D721Med (cell line): ENCODE measurements around the gene MNS1.

ENCODE experiments used
- DNase-seq: peaks from one replicate; pipeline ENCODE4 v3.0.0; 2011; ENCODE audit warnings: low spot score; ENCODE audit not compliant: insufficient read length
- FAIRE-seq: peaks from 2 replicates; lab custom pipeline; 2011; peaks lifted over from hg19 to GRCh38; lab: Jason Lieb, UNC
- CTCF ChIP-seq: IDR thresholded peaks from 2 replicates; pipeline ENCODE4 v1.5.1; 2012; ENCODE audit warnings: mild to moderate bottlenecking, control low read depth; ENCODE audit not compliant: insufficient read depth; ENCODE audit errors: missing control alignments

The MNS1 gene, protein sequence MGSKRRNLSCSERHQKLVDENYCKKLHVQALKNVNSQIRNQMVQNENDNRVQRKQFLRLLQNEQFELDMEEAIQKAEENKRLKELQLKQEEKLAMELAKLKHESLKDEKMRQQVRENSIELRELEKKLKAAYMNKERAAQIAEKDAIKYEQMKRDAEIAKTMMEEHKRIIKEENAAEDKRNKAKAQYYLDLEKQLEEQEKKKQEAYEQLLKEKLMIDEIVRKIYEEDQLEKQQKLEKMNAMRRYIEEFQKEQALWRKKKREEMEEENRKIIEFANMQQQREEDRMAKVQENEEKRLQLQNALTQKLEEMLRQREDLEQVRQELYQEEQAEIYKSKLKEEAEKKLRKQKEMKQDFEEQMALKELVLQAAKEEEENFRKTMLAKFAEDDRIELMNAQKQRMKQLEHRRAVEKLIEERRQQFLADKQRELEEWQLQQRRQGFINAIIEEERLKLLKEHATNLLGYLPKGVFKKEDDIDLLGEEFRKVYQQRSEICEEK

GRCh38 chr15:56464893-56465520 lies at the start of gene MNS1:
Gene MNS1, minus strand, starts transcription at chr15:56465137. Its CDS starts 165 bp downstream, at chr15:56464972.
- DNase-seq (peak; percentile 47), FAIRE-seq (peak; percentile 48)
- no peak for TF ChIP-seq CTCF

DNA sequence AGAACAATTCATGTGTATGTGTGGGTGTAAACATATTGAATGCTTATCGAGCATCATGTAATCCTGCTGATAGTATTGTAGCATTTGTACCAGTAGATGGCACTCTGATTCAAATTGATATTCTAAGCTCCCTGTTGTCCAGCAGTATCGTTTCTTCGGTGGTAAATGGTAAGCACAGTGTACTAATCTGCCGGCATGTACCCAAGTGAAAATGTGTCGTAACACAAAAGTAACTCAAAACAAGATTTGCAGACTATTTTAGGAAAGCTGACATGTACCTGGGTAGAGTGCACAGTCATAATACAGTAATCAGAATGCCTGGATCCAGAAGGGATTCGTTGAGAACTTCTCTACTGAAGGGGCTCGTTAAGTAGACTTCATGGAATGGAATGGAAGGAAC lies 31.7 kb upstream of the MNS1 start:
- FAIRE-seq = peak; percentile 90
- TF ChIP-seq CTCF = peak; percentile 81
- DNase-seq = peak; percentile 33

- FAIRE-seq (no peak), DNase-seq (no peak)
- TF ChIP-seq CTCF = no peak
Measured at GRCh38 chr15:56495533-56495932, 30.6 kb upstream of the MNS1 start.

DNA sequence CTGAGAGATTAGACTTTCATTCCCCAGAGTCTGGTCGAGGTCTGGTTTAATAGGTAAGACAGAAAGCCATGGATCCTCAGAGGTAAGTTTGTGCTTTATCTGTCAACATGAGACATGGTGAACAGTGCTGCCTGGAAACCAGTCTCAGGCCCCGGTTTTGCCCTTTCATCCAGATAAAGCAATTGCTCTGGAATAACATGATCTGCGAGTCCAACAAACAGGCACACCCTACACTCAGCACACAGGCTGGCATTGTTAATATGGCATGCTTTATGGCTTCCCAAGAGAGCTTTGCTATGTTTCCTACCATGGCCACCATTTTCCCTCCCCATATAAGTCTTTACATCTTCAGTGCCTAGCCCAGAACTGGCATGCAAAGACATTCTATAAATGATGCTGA lies 30.1 kb upstream of the MNS1 start:
- FAIRE-seq = no peak
- TF ChIP-seq CTCF = no peak
- no peak for DNase-seq

- FAIRE-seq = no peak
- DNase-seq = no peak
- no peak for TF ChIP-seq CTCF
Measured at GRCh38 chr15:56492791-56493555, 28.0 kb upstream of the MNS1 start.

DNA sequence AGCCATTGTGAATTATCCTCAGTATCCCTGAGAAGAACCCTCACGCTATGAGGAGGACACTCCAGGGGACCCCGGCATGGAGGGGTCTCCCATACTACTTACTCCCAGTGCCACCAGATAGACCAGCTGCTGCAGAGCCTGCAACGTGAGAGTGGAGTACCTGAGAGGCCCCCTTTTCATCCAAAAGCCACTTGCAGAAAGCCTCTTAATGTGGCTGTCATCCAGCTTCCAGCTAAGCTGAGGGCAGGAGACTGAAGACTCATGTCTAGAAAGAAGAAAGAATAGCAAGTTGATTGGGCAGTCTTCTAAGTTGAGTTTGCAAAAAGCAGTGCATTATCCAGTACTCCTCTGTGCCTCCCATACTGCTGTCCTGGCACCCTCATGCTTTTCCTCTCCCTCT lies 27.3 kb upstream of the MNS1 start:
- TF ChIP-seq CTCF = no peak
- FAIRE-seq (no peak), DNase-seq (no peak)
